GM19239 (cell line): ENCODE data around the gene ICA1.

Experiments used
- DNase-seq: peaks from one replicate; pipeline ENCODE4 v3.0.0; 2011; ENCODE audit warnings: low spot score; ENCODE audit not compliant: insufficient read length
- FAIRE-seq: peaks from 2 replicates; lab custom pipeline; 2011; peaks lifted over from hg19 to GRCh38; lab: Jason Lieb, UNC

Gene ICA1

DNA sequence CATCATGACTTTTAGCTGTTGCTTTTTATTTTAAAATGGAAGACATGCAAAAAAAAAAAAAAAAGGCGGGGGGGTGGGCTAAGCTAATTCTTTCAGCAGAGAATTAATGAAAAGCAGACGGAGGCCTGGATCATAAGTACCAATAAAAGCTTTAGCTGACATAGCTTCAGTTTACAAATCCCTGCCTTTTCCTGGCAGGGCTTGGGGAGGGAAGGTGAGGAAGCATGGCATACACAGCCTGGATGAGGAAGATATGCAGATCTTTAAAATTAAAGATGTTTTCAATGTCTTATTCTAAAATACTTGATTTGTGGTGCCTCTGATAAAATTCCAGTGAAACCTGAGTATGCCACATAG lies 57.0 kb downstream of the ICA1 start:
- no peak for FAIRE-seq
- no peak for DNase-seq

- no peak for DNase-seq
- no peak for FAIRE-seq
Measured at GRCh38 chr7:8204339-8205030, 57.5 kb downstream of the ICA1 start.

DNA sequence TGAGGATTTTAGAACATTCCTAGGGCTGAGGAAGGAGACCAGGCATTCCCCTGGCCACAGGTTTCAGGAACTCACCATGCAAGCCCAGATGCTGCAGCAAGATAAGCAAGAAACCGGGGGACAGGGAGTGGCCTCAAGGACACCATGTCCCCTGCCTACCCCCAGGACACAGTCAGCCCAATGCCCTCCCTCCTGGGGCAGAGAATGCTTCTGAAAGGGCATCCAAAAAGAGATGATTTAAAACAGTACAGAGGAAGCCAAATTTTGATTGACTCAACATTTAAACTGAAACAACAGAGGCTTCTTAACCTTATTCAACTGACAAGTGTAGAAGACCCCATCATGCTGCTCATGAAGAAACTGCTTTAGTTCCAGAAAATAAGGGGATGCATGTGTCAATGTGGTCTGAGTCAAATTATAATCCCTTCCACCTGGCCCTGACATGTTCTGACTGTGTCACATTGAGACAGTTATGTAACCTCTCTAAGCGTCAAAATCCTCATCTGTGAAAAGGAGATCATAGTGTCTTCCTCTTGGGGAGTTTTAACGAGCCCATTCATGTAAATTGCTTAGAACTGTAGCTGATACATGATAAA lies 60.0 kb downstream of the ICA1 start:
- peak; percentile 68 for FAIRE-seq

DNA sequence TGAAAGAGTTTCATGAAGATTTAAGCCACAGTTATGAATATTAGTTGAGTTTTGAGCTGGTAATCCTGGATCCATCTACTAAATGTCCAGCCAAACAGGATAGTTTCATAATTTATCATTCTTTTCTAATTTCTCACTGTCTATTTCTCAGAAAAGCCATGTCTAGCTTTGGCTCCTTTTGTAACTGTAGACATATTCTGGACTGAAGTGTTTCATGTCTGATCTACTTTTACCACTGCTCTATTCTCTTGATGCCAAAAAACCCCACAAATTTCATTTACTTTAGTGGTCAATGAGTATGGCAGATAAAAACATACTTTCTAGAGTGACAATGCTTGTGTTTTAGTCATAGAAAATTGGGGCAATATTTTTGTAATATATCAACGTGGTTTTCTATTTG lies 61.2 kb downstream of the ICA1 start:
- FAIRE-seq (no peak), DNase-seq (no peak)

More for the DNA sequence above, 60.0 kb downstream of the ICA1 start:
- no peak for DNase-seq

DNA sequence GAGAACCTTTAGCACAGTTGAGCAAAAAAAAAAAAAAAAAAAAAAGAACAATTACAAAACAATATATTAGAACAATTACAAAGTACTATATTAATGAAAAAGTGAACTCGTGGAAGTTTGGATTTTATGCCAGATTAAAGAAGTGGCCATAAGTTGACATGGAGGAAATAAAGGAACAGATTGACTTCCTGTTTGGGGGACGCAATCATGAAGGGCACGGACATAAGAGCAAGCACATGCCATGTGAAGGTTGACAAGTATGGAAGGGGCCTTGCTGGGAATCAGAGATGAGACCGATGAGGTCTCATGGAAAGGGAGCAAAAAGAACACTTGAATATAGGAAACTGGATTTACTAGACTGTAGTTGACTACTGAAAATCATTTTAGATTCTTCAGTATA lies 61.7 kb downstream of the ICA1 start:
- DNase-seq = no peak
- no peak for FAIRE-seq

DNA sequence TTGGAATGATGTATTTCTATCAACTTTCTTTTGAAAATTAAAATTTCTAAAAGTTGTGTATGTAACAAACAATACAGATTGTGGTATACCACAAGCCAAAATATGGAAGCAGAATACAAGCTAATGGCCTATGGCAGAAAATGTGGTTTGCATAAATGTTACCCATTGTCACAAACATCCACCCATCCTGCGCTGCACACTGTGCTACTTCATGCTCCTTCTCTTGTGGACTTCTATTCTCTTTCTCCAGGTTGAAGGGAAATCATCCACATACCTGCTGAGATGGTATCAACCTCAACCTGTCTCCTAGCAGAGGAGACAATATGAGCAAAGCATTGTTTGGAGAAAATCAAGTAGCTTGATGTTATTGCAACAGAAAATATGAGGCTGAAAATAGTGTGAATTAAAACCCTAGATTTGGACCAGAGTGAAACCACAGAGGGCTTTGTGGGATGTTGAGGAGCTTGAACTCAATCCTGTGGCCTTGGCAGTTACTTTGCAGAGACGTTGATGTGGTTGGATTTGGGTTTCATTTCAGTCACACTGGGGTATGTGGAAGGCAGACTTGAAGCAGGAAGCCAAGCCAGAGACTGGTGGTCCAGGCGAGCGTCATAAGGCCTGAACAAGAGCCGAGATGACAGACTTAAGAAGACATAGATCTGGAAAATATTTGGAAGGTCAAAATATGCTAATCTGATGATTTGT lies 63.8 kb downstream of the ICA1 start:
- FAIRE-seq (no peak), DNase-seq (no peak)

GRCh38 chr7:8192897-8193296 lies 69.1 kb downstream of the ICA1 start:
- FAIRE-seq = peak; percentile 33

GRCh38 chr7:8190119-8190895 lies 71.7 kb downstream of the ICA1 start:
- FAIRE-seq = peak; percentile 92
- peak; percentile 14 for DNase-seq

More at GRCh38 chr7:8192897-8193296, 69.1 kb downstream of the ICA1 start:
- no peak for DNase-seq

- no peak for FAIRE-seq
- DNase-seq = no peak
Measured at GRCh38 chr7:8189625-8190024, 72.3 kb downstream of the ICA1 start.

DNA sequence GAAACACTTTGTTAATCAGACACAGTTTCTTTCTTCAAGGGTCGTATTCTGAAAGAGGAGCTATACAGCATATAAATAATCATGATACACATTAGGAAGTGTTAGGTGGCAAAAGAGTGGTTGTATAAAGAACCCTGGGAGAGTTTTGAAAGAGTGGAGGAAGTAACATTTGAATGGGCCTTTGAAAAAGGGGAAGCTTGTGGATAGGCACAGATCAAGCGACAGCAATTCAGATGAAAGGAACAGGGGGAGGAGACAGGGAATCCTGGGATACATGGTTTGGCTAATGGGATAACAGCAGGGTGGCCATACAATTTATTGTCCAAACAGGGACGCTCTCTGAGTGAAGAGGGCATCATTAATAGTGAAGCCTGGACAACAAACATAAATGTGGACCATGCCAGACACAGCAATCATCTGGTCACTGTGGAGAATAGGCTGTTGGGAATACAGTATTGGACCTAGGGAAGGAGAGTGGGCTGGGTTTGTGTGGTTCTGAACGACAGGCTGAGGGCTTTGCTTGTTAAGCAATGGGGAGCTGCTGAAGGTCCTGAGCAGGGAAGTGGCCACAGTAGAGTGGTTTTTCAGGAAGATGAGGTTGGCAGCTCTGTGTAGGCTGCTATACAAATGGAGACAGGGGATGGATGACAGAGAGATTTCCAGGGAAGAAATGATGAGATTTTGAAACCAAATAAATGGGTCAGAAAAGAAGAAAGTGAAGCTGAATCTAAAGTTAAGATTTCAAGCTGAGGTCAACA lies 75.9 kb downstream of the ICA1 start:
- FAIRE-seq = peak; percentile 58
- DNase-seq = no peak

GRCh38 chr7:8184221-8184620 lies 77.7 kb downstream of the ICA1 start:
- no peak for FAIRE-seq
- DNase-seq = no peak

DNA sequence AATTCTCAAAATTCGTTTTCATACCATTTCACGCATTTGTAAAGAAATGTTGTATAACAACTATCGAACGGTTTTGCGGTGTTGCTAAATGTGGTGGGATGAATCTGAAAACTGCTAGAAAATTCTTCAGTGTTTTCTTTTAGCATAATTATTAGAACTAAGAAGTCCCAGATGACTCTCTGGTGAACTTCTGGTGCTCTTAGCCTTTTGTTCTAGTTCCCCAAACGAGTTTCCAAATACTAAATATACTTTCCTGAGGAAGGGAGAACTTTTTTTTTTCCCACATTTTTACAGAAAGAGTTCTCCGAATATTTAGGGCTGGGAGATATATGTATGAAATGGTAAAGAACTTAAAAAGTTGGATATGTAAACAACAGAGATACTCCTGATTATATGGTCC lies 82.5 kb downstream of the ICA1 start:
- no peak for DNase-seq
- no peak for FAIRE-seq

- DNase-seq = no peak
- no peak for FAIRE-seq
Measured at GRCh38 chr7:8178353-8178752, 83.6 kb downstream of the ICA1 start.

- no peak for DNase-seq
- FAIRE-seq = peak; percentile 95
Measured at GRCh38 chr7:8177109-8177933, 84.6 kb downstream of the ICA1 start.

DNA sequence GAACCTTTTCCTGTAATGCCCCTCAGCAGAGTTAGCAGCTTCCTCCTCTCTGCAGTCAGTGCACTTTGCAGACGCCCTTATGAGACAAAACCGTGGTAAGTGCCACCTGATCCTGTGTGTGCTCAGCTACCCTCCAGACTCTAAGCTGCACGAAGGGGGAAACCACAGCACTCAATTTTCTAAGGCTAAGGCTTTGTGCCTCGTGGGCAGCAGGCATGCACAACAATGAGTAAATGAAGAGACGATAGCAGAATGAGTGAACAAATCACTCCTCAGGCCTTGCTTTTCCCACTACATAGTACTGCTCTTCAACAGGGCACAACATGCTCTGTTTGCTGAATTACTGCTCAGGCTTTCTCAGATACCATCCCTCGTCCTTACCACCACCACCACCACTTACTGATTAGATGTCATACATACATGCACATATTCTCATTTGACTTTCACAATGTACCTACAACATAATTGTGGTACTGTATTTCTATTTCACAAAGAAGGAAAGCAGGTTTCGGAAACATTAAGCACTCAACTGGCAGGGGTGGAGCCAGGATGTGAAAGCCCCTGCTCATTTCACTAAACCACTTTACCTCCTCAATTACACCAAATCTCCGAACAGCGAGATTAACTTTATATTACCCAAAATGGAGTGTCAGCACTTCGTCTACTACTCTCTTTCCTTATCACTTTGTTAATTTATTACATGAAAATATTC lies 85.4 kb downstream of the ICA1 start:
- FAIRE-seq (peak; percentile 96), DNase-seq (peak; percentile 36)

GRCh38 chr7:8175929-8176369 lies 86.0 kb downstream of the ICA1 start:
- FAIRE-seq (no peak), DNase-seq (no peak)

GRCh38 chr7:8172372-8173354 lies 89.3 kb downstream of the ICA1 start:
- FAIRE-seq = peak; percentile 42

More at GRCh38 chr7:8172372-8173354, 89.3 kb downstream of the ICA1 start:
- no peak for DNase-seq
